ENCODE results near the gene DMD.

DMD gene

GRCh38 chrX:32780109-32780508, 431.2 kb downstream of the DMD start:
- H4K20me1 ChIP-seq (ENCODE audit: insufficient read depth, low read length) = no peaks in the 10 kb centered on the region
- no peak overlapping the region for H3K4me3 ChIP-seq (ENCODE audit: low read length)
- H3K27ac ChIP-seq (ENCODE audit: low read length) = no peak overlapping the region
- TF ChIP-seq, protein P1, sequence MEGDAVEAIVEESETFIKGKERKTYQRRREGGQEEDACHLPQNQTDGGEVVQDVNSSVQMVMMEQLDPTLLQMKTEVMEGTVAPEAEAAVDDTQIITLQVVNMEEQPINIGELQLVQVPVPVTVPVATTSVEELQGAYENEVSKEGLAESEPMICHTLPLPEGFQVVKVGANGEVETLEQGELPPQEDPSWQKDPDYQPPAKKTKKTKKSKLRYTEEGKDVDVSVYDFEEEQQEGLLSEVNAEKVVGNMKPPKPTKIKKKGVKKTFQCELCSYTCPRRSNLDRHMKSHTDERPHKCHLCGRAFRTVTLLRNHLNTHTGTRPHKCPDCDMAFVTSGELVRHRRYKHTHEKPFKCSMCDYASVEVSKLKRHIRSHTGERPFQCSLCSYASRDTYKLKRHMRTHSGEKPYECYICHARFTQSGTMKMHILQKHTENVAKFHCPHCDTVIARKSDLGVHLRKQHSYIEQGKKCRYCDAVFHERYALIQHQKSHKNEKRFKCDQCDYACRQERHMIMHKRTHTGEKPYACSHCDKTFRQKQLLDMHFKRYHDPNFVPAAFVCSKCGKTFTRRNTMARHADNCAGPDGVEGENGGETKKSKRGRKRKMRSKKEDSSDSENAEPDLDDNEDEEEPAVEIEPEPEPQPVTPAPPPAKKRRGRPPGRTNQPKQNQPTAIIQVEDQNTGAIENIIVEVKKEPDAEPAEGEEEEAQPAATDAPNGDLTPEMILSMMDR (IDR thresholded peaks at IDR 0.05; ENCODE audit: low read depth, low read length) = no peak
- no peak for TF ChIP-seq EZH2phosphoT487 (IDR thresholded peaks at IDR 0.05; ENCODE audit: low read depth)
- no peaks in the 10 kb centered on the region for H3K4me1 ChIP-seq (ENCODE audit: low read length)
- no peak overlapping the region for H3K4me2 ChIP-seq (ENCODE audit: low read length)
- H3K27me3 ChIP-seq (ENCODE audit: low read depth, low read length) = no peaks in the 10 kb centered on the region
- no peaks in the 10 kb centered on the region for H3K79me2 ChIP-seq (ENCODE audit: low read length)
- H2AFZ ChIP-seq (ENCODE audit: low read depth, low read length) = no peak overlapping the region
- no peaks in the 10 kb centered on the region for H3K9me3 ChIP-seq (ENCODE audit: insufficient read depth, low read length)
- H3K9ac ChIP-seq (ENCODE audit: low read length) = no peak overlapping the region
- no peaks in the 10 kb centered on the region for H3K36me3 ChIP-seq (replicated peaks; ENCODE audit: low read depth, low read length)

- TF ChIP-seq EZH2phosphoT487 (IDR thresholded peaks at IDR 0.05; ENCODE audit: low read depth) = no peak
- TF ChIP-seq, protein P1 (IDR thresholded peaks at IDR 0.05; ENCODE audit: low read depth, low read length) = no peak
- Histone ChIP-seq H3K9me3 (ENCODE audit: insufficient read depth, low read length) (no peaks in the 10 kb centered on the region), H3K79me2 (ENCODE audit: low read length) (no peaks in the 10 kb centered on the region), H3K4me1 (ENCODE audit: low read length) (no peaks in the 10 kb centered on the region), H3K27me3 (ENCODE audit: low read depth, low read length) (no peaks in the 10 kb centered on the region), H3K27ac (ENCODE audit: low read length) (no peak overlapping the region), H2AFZ (ENCODE audit: low read depth, low read length) (no peak overlapping the region), H3K9ac (ENCODE audit: low read length) (no peak overlapping the region), H3K4me3 (ENCODE audit: low read length) (no peak overlapping the region), H3K4me2 (ENCODE audit: low read length) (no peak overlapping the region), H4K20me1 (ENCODE audit: insufficient read depth, low read length) (no peaks in the 10 kb centered on the region), H3K36me3 (replicated peaks; ENCODE audit: low read depth, low read length) (no peaks in the 10 kb centered on the region)
Measured at GRCh38 chrX:32778965-32779364, 432.4 kb downstream of the DMD start.

DNA sequence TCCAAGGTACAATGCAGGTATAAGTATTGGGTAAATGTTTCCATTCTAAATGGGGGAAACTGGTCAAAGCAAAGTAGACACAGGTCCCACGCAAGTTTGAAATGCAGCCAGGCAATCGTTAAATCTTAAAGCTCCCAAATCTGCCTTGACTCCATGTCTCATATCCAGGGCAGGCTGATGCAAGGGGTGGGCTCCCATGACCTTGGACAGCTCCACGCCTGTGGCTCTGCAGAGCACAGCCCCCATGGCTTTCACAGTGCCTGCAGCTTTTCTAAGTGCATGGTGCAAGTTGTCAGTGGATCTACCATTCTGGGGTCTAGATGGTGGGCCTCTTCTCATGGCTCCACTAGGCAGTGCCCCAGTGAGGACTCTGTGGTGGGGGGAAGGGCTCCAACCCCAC, 436.4 kb downstream of the DMD start:
- Histone ChIP-seq H3K9ac (ENCODE audit: low read length) (no peak overlapping the region), H3K79me2 (ENCODE audit: low read length) (no peaks in the 10 kb centered on the region), H3K4me1 (ENCODE audit: low read length) (no peaks in the 10 kb centered on the region), H3K4me3 (ENCODE audit: low read length) (no peak overlapping the region), H2AFZ (ENCODE audit: low read depth, low read length) (no peak overlapping the region), H3K9me3 (ENCODE audit: insufficient read depth, low read length) (no peaks in the 10 kb centered on the region), H3K4me2 (ENCODE audit: low read length) (no peak overlapping the region), H3K36me3 (replicated peaks; ENCODE audit: low read depth, low read length) (no peaks in the 10 kb centered on the region), H4K20me1 (ENCODE audit: insufficient read depth, low read length) (no peaks in the 10 kb centered on the region), H3K27ac (ENCODE audit: low read length) (no peak overlapping the region), H3K27me3 (ENCODE audit: low read depth, low read length) (no peaks in the 10 kb centered on the region)
- no peak for TF ChIP-seq EZH2phosphoT487 (IDR thresholded peaks at IDR 0.05; ENCODE audit: low read depth)
- TF ChIP-seq, protein P1 (IDR thresholded peaks at IDR 0.05; ENCODE audit: low read depth, low read length) = no peak

- Histone ChIP-seq H3K27ac (ENCODE audit: low read length) (no peak overlapping the region), H3K4me1 (ENCODE audit: low read length) (no peaks in the 10 kb centered on the region), H4K20me1 (ENCODE audit: insufficient read depth, low read length) (no peaks in the 10 kb centered on the region), H3K9ac (ENCODE audit: low read length) (no peak overlapping the region), H3K27me3 (ENCODE audit: low read depth, low read length) (no peaks in the 10 kb centered on the region), H2AFZ (ENCODE audit: low read depth, low read length) (no peak overlapping the region), H3K4me2 (ENCODE audit: low read length) (no peak overlapping the region), H3K79me2 (ENCODE audit: low read length) (no peaks in the 10 kb centered on the region), H3K4me3 (ENCODE audit: low read length) (no peak overlapping the region), H3K9me3 (ENCODE audit: insufficient read depth, low read length) (no peaks in the 10 kb centered on the region), H3K36me3 (replicated peaks; ENCODE audit: low read depth, low read length) (no peaks in the 10 kb centered on the region)
- TF ChIP-seq, protein P1 (IDR thresholded peaks at IDR 0.05; ENCODE audit: low read depth, low read length) = no peak
- TF ChIP-seq EZH2phosphoT487 (IDR thresholded peaks at IDR 0.05; ENCODE audit: low read depth) = no peak
Measured at GRCh38 chrX:32749070-32749469, 462.3 kb downstream of the DMD start.

All from OCI-LY3 (cell line).